Parathyroid adenoma (tissue), 2 donors: ENCODE data around the gene HTRA1.

Source experiments
- H2AFZ ChIP-seq: fragments of 300-600 bp; sonication (generic); one replicate; pipeline ENCODE4 v1.7.0; 2017; ENCODE audit warnings: antibody characterized with exemption, mild to moderate bottlenecking
- H3K27ac ChIP-seq: fragments of 300-600 bp; sonication (generic); one replicate; pipeline ENCODE4 v1.7.0; 2017
- H3K27me3 ChIP-seq: fragments of 300-600 bp; sonication (generic); one replicate; pipeline ENCODE4 v1.7.0; 2017; ENCODE audit warnings: low read length; ENCODE audit not compliant: control insufficient read depth, insufficient read depth
- H3K36me3 ChIP-seq: fragments of 300-600 bp; sonication (generic); one replicate; pipeline ENCODE4 v1.7.0; 2017; ENCODE audit warnings: low read length; ENCODE audit not compliant: control insufficient read depth, insufficient read depth
- H3K4me1 ChIP-seq: fragments of 300-600 bp; sonication (generic); one replicate; pipeline ENCODE4 v1.7.0; 2017; ENCODE audit warnings: control low read depth
- H3K4me2 ChIP-seq: fragments of 300-600 bp; sonication (generic); one replicate; pipeline ENCODE4 v1.7.0; 2017; ENCODE audit warnings: low read length
- H3K4me3 ChIP-seq: fragments of 300-600 bp; sonication (generic); one replicate; pipeline ENCODE4 v1.7.0; 2017; ENCODE audit warnings: low read depth, low read length
- H3K79me2 ChIP-seq: fragments of 300-600 bp; sonication (generic); one replicate; pipeline ENCODE4 v1.7.0; 2017; ENCODE audit warnings: control low read depth
- H3K9ac ChIP-seq: fragments of 300-600 bp; sonication (generic); one replicate; pipeline ENCODE4 v1.7.0; 2017; ENCODE audit warnings: mild to moderate bottlenecking
- H3K9me3 ChIP-seq: fragments of 300-600 bp; sonication (generic); one replicate; pipeline ENCODE4 v1.7.0; 2017; ENCODE audit warnings: low read length; ENCODE audit not compliant: control insufficient read depth
- TF ChIP-seq, protein P1 (sequence below): fragments of 300-600 bp; sonication (generic); IDR thresholded peaks from one replicate; pipeline ENCODE4 v1.7.0; 2017; ENCODE audit warnings: antibody characterized with exemption, mild to moderate bottlenecking
- donor health status: primary hyperparathyroidism.

Gene HTRA1

DNA sequence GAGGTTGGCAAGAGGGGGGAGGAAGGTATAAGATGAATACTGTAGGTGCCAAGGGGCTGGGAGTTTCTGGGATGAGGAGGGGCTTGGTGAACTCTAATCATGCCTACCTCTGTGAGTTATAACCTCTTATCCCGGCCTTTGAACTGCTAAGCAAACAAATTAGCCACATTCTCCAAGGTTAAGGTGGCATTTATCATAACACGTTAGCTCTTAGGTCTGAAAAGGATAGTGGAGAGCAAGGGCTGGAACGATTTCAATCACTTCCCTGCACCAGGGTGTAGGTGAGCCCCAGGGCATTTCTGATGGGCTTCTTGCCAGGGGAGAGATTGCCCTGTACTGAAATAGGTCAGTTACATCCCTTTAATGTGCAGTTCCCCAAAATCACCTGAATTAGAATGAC is 70.6 kb downstream of the HTRA1 start:
- TF ChIP-seq, protein P1, sequence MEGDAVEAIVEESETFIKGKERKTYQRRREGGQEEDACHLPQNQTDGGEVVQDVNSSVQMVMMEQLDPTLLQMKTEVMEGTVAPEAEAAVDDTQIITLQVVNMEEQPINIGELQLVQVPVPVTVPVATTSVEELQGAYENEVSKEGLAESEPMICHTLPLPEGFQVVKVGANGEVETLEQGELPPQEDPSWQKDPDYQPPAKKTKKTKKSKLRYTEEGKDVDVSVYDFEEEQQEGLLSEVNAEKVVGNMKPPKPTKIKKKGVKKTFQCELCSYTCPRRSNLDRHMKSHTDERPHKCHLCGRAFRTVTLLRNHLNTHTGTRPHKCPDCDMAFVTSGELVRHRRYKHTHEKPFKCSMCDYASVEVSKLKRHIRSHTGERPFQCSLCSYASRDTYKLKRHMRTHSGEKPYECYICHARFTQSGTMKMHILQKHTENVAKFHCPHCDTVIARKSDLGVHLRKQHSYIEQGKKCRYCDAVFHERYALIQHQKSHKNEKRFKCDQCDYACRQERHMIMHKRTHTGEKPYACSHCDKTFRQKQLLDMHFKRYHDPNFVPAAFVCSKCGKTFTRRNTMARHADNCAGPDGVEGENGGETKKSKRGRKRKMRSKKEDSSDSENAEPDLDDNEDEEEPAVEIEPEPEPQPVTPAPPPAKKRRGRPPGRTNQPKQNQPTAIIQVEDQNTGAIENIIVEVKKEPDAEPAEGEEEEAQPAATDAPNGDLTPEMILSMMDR, result no peak
- H2AFZ ChIP-seq, result no peak overlapping the region
- no peak overlapping the region for H3K9ac ChIP-seq
- H3K4me2 ChIP-seq, result no peak overlapping the region
- no peak overlapping the region for H3K4me3 ChIP-seq
- no peaks in the 10 kb centered on the region for H3K27me3 ChIP-seq
- no peak overlapping the region for H3K27ac ChIP-seq
- no peaks in the 10 kb centered on the region for H3K9me3 ChIP-seq
- no peaks in the 10 kb centered on the region for H3K79me2 ChIP-seq
- H3K4me1 ChIP-seq, result no peaks in the 10 kb centered on the region
- H3K36me3 ChIP-seq, result no peaks in the 10 kb centered on the region

DNA sequence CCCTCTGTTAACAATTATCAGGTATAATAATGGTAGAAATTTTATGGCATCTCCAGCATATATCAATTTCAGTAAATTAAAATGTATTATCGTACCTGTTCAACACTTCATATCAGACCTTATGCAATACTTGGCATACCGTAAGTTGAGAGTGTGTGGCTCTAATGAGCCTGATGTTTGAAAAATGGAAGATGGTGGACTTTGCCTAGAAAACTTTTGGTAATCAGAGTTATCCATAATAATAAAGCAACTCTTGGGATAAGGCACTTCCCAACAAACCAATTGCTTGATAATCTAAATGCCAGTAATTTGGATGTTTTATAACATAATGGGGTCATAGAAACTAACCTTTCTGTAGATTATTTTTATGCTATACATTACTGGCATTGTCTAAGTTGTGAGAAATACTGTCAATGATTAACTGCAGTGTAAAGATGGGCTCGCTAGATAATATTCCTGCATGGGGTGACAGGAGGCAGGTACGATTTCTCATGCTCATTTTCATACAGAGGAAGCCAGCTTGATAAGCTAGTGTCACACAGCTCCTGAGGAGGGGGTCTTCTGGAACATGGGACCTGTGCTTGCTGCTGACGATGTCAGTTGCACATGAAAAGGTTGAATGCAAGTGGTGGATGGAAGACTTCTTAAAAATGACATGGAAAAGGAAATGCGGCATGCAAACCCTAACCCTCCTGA is 71.4 kb downstream of the HTRA1 start:
- no peaks in the 10 kb centered on the region for H3K36me3 ChIP-seq
- no peak overlapping the region for H3K4me3 ChIP-seq
- no peaks in the 10 kb centered on the region for H3K9me3 ChIP-seq
- H3K4me1 ChIP-seq, result no peaks in the 10 kb centered on the region
- H3K79me2 ChIP-seq, result no peaks in the 10 kb centered on the region
- no peaks in the 10 kb centered on the region for H3K27me3 ChIP-seq
- H3K4me2 ChIP-seq, result no peak overlapping the region
- no peak overlapping the region for H3K9ac ChIP-seq
- no peak overlapping the region for H3K27ac ChIP-seq
- TF ChIP-seq, protein P1, result no peak
- no peak overlapping the region for H2AFZ ChIP-seq

DNA sequence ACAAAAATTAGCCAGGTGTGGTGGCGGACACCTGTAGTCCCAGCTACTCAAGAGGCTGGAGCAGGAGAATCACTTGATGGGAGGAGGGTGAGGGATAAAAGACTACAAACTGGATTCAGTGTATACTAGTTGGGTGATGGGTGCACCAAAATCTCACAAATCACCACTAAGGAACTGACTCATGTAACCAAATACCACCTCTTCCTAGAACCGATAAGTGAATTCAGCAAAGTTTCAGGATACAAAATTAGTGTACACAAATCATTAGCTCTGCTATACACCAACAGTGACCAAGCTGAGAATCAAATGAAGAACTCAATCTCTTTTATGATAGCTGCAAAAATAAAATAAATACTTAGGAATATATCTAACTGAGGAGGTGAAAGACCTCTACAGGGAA is 76.2 kb downstream of the HTRA1 start:
- H3K4me1 ChIP-seq, result no peaks in the 10 kb centered on the region
- no peaks in the 10 kb centered on the region for H3K27me3 ChIP-seq
- TF ChIP-seq, protein P1, result no peak
- H3K27ac ChIP-seq, result no peak overlapping the region
- no peak overlapping the region for H3K9ac ChIP-seq
- H3K9me3 ChIP-seq, result no peaks in the 10 kb centered on the region
- H3K36me3 ChIP-seq, result no peaks in the 10 kb centered on the region
- no peak overlapping the region for H2AFZ ChIP-seq
- H3K79me2 ChIP-seq, result no peaks in the 10 kb centered on the region
- H3K4me3 ChIP-seq, result no peak overlapping the region
- no peak overlapping the region for H3K4me2 ChIP-seq

DNA sequence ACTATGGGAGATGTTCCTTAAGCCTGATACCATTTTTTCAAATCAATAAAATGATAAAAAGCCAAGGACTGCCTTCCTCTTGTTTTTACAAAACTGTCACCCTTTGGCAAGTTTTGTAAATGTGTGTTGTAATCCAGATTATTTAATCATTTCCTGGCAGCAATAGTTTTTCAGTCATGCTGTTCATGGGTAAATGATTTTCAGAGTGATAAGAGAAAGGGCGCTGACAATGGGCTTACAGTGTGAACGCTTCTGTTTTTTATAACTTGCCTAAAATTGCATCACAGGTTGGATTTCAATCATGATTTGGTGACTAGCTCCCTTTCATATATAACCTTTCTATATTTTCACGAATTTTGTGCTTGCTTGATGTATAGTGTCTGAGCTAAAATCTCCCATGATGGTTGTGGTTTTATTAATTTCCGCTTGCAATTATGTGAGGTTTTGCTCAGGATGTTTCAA is 80.2 kb downstream of the HTRA1 start:
- TF ChIP-seq, protein P1, result no peak
- no peaks in the 10 kb centered on the region for H3K4me1 ChIP-seq
- no peak overlapping the region for H3K27ac ChIP-seq

More for the DNA sequence above, 80.2 kb downstream of the HTRA1 start:
- Histone ChIP-seq H3K27me3 (no peaks in the 10 kb centered on the region), H3K36me3 (no peaks in the 10 kb centered on the region), H3K4me3 (no peak overlapping the region), H3K9me3 (no peaks in the 10 kb centered on the region), H3K9ac (no peak overlapping the region), H3K79me2 (no peaks in the 10 kb centered on the region), H2AFZ (no peak overlapping the region), H3K4me2 (no peak overlapping the region)
